ENCODE measurements around the gene MTERF4. TPM values are rescaled to one million over a fixed set of nuclear protein-coding genes. Genes with fewer than 3 reads are reported as not detected.

The MTERF4 gene
- total and polyA plus RNA-seq, 2 of the 13 experiments (the other 11 are each of a cell fraction or from before 2014, with no cell fraction given), result 50.5 to 59.8 TPM

DNA sequence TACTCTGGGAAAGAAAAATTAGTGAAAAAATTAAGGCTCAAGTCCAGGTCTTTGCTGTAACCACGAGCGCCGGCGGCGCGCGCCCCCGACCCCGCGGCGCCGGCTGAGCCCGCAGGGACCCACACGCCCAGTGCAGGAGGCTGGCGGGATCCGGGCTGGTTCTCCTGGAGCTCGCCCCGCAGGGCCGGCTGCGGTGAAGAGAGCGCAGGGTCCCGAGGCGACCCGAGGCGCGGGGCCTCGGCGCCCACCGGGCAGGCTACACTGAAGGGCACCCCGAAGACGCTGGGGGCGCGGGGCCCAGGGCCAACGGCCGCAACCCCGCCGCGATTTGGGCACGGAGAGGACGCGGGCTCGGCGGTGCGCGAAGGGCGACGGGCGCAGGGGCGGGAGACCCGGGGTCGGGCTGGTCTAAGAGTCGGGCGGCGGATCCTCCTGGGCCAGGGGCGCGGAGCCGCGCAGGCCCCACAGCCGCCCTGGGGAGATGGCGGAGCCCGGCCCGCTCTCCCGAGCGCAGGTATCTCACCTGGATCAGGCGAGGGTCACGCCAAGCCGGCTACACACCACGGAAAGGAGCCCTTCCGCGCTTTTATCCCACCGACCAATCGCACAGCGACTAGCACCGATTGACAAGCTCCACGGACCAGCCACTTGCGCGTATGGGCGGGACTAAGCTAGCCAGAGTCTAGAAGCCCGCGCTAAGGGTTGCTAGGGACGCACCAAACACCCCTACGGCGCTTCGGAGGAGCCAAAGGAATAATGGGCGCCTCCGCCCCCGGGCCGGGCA lies 47.0 kb upstream of the MTERF4 start, which contains the start of gene PASK (continued):
- TF ChIP-seq DR1 (CRISPR knock-in tag; IDR thresholded peaks at IDR 0.05) (no peak), ZNF513 (CRISPR knock-in tag; conservative IDR thresholded peaks at IDR 0.05) (no peak), RAD21 (CRISPR knock-in tag; IDR thresholded peaks at IDR 0.05) (peak; percentile 64), ZNF646 (CRISPR knock-in tag; IDR thresholded peaks at IDR 0.05) (no peak), BCL6 (CRISPR knock-in tag; IDR thresholded peaks at IDR 0.05) (no peak), CEBPZ (IDR thresholded peaks at IDR 0.05; ENCODE audit: low read length) (no peak), DBP (CRISPR knock-in tag; IDR thresholded peaks at IDR 0.05; ENCODE audit: not compliant biosample characterization) (peak; percentile 68), ZNF674 (CRISPR knock-in tag; IDR thresholded peaks at IDR 0.05; ENCODE audit: low read depth) (no peak), RXRA (CRISPR knock-in tag; IDR thresholded peaks at IDR 0.05) (peak; percentile 14; the same call in 1 of the 2 replicates), NONO (IDR thresholded peaks at IDR 0.05) (no peak), NONO (CRISPR knock-in tag; conservative IDR thresholded peaks at IDR 0.05) (0 out of 2 replicates have a peak, but pooled peaks have one; percentile 28), ZNF841 (CRISPR knock-in tag; IDR thresholded peaks at IDR 0.05; ENCODE audit: borderline replicate concordance) (no peak), SALL2 (CRISPR knock-in tag; IDR thresholded peaks at IDR 0.05) (peak; percentile 83), TSC22D2 (CRISPR knock-in tag; IDR thresholded peaks at IDR 0.05; ENCODE audit: borderline replicate concordance) (0 out of 2 replicates have a peak, but pooled peaks have one; percentile 15), FOXA3 (CRISPR knock-in tag; IDR thresholded peaks at IDR 0.05) (no peak), U2AF1 (optimal IDR thresholded peaks at IDR 0.05; ENCODE audit: low read depth, low read length) (no peak)
